H1 (cell line): ENCODE results near the gene BRAT1. TPM values are rescaled to one million over a fixed set of nuclear protein-coding genes. Genes with fewer than 3 reads are reported as not detected.

Source experiments
- BCL11A ChIP-seq, 2 experiments: IDR thresholded peaks; one replicate each; pipeline ENCODE4 v1.6.1; 2011; ENCODE audit warnings: low read depth in 2 of 2, low read length in 2 of 2, mild to moderate bottlenecking in 2 of 2
- BRCA1 ChIP-seq: IDR thresholded peaks from 2 replicates; pipeline ENCODE4 v1.6.1; 2012; ENCODE audit warnings: low read depth, low read length, improper control_type of control experiment
- JUND ChIP-seq: IDR thresholded peaks from 2 replicates; pipeline ENCODE4 v1.6.1; 2011; ENCODE audit warnings: mild to moderate bottlenecking, improper control_type of control experiment, low read length
- RBBP5 ChIP-seq: IDR thresholded peaks from 2 replicates; pipeline ENCODE4 v1.7.1; 2012; ENCODE audit warnings: low read depth, mild to moderate bottlenecking, inconsistent platforms, low read length, moderate library complexity, borderline replicate concordance
- SIN3A ChIP-seq, 2 experiments: IDR thresholded peaks in 1 of 2; conservative IDR thresholded peaks in 1 of 2; 2 replicates each; pipeline ENCODE4 v1.6.1; 2011 to 2012; ENCODE audit warnings: low read length in 2 of 2, improper control_type of control experiment in 1 of 2, low read depth in 1 of 2, mild to moderate bottlenecking in 1 of 2
- SUZ12 ChIP-seq: fragments of 200-600 bp; sonication (generic); IDR thresholded peaks from 2 replicates; pipeline ENCODE4 v1.6.1; 2012; ENCODE audit warnings: mild to moderate bottlenecking, inconsistent platforms, low read length, moderate library complexity, mixed read lengths
- TAF7 ChIP-seq: optimal IDR thresholded peaks from 2 replicates; pipeline ENCODE3; 2011; ENCODE audit warnings: low read depth, mild to moderate bottlenecking, inconsistent platforms, low read length, moderate library complexity, borderline replicate concordance
- polyA plus RNA-seq, 7 experiments: library from polyadenylated mRNA; depleted of rRNA in 3 of 7; stranded (reverse) in 5 of 7; unstranded in 2 of 7; fragments of >200 nt in 5 of 7; fragments of 200-250 nt in 2 of 7; gene quantifications; 1 replicate in 5 of 7; 2 replicates in 1 of 7; 4 replicates in 1 of 7; pipeline versions ENCODE4 v1.2.1 to v1.2.3, GENCODE V29; 2011 to 2013; ENCODE audit warnings: missing spikeins in 2 of 7, mixed read lengths in 2 of 7
- total RNA-seq: library from RNA; stranded (reverse); fragmentation: NEBNext Ultra II Directional; extraction: Animal tissue kit (Norgen Biotek cat#: 25700); gene quantifications from 2 replicates; pipeline ENCODE4 v1.2.1, GENCODE V29; 2021
- TF ChIP-seq, protein P1 (sequence below): IDR thresholded peaks from 2 replicates; pipeline ENCODE4 v1.6.1; 2011; ENCODE audit warnings: low read length, improper control_type of control experiment

The BRAT1 gene
- total and polyA plus RNA-seq, 2 of the 8 experiments (the other 6 are each of a cell fraction or from before 2014, with no cell fraction given): 36.8 to 42.3 TPM

DNA sequence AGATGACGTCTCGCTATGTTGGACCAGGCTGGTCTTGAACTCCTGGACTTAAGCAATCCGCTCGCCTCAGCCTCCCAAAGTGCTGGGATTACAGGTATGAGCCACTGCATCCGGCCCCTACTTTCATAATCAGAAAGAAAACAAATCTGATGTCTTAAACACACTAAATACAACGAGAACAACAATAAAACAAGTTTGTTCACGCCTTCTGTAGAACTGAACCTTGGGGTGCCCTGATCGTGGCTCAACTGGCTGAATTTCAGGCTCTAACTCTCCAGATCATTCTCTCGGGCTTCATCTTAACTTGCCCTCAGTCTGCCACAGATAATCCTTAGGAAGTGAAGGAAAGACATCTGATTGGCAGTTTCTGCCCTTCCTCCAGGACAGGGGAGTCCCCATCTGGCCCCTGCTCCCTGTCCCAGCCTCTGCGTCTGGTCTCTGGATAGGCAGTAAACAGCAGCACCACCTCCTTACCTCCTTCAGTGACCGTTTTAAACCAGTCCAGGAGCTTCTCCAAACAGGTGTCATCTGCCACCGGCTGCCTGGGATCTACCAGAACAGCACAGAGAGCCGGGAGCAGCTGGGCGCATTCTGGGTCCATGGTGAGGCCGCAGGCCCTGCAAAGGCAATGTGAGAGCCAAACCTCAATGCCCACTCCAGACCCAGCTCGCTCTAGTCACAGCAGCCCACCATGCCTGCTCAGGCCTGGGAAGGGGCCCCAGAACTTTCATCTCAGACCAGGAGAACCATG is 1.3 kb downstream of the BRAT1 start (continued):
- TF ChIP-seq SUZ12 (no peak), RBBP5 (no peak), JUND (no peak), TAF7 (no peak), BRCA1 (no peak), BCL11A (IDR thresholded peaks at IDR 0.05; ENCODE audit: low read depth in 2 of 2, low read length in 2 of 2) (no peak), SIN3A (conservative IDR thresholded peaks at IDR 0.05 in 1 of 2, IDR thresholded peaks at IDR 0.05 in 1 of 2; ENCODE audit: low read depth in 1 of 2, low read length in 2 of 2) (no peak)
- TF ChIP-seq, protein P1, sequence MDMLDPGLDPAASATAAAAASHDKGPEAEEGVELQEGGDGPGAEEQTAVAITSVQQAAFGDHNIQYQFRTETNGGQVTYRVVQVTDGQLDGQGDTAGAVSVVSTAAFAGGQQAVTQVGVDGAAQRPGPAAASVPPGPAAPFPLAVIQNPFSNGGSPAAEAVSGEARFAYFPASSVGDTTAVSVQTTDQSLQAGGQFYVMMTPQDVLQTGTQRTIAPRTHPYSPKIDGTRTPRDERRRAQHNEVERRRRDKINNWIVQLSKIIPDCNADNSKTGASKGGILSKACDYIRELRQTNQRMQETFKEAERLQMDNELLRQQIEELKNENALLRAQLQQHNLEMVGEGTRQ: no peak
